Left forelimb (tissue), 1 donor: Measurements from ENCODE around the gene AUTS2.

Experiments
- DNase-seq: peaks from one replicate; pipeline ENCODE4 v3.0.0-alpha.2; 2018; ENCODE audit warnings: low spot score

AUTS2 gene

DNA sequence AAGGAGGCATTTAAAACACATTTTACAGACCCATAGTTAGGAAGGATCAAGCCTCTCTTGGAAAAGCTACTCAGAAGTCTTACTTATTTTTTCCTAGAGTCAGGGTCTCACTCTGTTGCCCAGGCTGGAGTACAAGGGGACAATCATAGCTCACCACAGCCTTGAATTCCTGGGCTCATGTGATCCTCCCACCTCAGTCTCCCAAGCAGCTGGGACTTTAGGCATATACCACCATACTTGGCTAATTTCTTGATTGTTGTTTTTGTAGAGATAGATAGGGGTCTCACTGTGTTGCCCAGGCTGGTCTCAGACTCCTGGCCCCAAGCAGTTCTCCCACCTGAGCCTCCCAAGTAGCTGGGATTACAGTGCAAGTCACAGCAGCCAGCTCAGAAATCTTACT lies 1179.0 kb downstream of the AUTS2 start:
- DNase-seq, result no peak

- no peak for DNase-seq
Measured at GRCh38 chr7:70778585-70778984, 1180.3 kb downstream of the AUTS2 start.

- DNase-seq, result no peak
Measured at GRCh38 chr7:70779321-70779720, 1181.0 kb downstream of the AUTS2 start.

- DNase-seq, result no peak
Measured at GRCh38 chr7:70781922-70782311, 1183.6 kb downstream of the AUTS2 start.

- no peak for DNase-seq
Measured at GRCh38 chr7:70782796-70783195, 1184.5 kb downstream of the AUTS2 start.

- DNase-seq, result no peak
Measured at GRCh38 chr7:70785427-70785826, 1187.2 kb downstream of the AUTS2 start.

DNA sequence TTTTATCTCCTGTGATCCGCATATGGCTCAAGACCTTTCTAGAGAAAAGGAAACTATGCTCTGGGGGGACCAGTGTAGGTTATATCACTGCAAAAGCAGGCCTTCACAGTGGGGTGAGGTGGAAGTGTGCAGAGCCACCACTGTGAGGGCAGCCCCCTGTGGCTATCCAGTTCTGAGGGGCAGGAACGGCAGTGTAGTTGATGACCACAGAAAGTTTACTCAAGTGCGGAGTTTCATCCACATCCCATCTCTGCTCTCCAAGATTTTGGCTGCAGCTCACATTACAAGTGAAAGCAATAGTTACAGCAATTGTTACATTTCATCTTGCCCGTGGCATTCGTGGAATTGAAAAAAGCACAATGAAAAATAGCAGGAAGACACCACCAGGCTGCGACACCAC lies 1187.8 kb downstream of the AUTS2 start:
- no peak for DNase-seq

- DNase-seq, result no peak
Measured at GRCh38 chr7:70787286-70787685, 1189.0 kb downstream of the AUTS2 start.

GRCh38 chr7:70787771-70788170 lies 1189.5 kb downstream of the AUTS2 start:
- DNase-seq, result no peak

- no peak for DNase-seq
Measured at GRCh38 chr7:70788276-70788675, 1190.0 kb downstream of the AUTS2 start.

DNA sequence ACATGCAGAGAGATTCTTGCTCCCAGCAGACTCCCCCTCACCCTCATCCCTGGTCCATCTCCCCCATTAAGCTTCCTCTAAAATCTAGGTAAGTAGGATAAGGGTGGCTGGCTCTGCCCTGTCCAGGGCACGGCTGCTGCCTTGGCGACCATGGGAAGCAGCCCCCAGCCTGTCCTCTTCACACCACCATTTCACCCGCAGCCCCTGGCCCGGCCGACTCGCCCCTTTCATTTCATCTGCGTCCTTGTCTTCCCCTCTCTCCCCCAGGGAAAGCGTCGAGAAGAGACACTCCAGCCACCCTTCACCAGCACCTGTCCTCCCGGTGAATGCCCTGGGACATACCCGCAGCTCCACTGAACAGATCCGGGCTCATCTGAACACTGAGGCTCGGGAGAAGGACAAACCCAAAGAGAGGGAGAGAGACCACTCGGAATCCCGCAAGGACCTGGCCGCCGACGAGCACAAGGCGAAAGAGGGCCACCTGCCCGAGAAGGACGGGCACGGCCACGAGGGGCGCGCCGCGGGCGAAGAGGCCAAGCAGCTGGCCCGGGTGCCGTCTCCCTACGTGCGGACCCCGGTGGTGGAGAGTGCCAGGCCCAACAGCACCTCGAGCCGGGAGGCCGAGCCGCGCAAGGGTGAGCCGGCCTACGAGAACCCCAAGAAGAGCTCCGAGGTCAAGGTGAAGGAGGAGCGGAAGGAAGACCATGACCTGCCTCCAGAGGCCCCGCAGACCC lies 1191.4 kb downstream of the AUTS2 start:
- no peak for DNase-seq

DNA sequence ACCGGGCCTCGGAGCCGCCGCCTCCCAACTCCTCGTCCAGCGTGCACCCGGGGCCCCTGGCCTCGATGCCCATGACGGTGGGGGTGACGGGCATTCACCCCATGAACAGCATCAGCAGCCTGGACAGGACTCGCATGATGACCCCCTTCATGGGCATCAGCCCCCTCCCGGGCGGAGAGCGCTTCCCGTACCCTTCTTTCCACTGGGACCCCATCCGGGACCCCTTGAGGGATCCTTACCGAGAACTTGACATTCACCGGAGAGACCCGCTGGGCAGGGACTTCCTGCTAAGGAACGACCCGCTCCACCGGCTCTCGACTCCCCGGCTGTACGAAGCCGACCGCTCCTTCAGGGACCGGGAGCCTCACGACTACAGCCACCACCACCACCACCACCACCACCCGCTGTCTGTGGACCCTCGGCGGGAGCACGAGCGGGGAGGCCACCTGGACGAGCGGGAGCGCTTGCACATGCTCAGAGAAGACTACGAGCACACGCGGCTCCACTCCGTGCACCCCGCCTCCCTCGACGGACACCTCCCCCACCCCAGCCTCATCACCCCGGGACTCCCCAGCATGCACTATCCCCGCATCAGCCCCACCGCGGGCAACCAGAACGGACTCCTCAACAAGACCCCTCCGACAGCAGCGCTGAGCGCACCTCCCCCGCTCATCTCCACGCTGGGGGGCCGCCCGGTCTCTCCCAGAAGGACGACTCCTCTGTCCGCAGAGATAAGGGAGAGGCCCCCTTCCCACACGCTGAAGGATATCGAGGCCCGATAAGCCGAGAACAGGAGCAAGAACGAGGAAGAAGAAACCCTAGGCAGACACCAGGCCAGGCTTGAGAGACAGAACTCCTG lies 1192.2 kb downstream of the AUTS2 start:
- no peak for DNase-seq

DNA sequence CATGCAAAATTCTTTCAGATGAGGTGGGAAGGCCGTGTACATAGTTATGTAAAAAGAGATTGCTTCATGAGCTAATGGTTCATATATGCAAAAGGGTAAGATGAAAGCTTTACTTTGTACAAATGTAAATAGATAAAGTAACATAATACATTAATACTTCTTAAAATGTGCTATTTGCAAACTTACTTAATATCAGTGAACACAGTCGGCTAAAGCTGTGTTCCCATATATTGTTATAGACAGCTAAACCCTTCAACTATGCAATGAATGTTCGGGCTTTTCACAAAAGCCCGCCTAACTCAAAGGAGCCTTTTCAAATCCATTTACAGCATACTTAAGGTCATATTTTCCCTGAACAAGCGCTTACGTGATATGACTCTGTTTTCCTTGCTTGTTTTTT lies 1193.1 kb downstream of the AUTS2 start:
- no peak for DNase-seq

DNA sequence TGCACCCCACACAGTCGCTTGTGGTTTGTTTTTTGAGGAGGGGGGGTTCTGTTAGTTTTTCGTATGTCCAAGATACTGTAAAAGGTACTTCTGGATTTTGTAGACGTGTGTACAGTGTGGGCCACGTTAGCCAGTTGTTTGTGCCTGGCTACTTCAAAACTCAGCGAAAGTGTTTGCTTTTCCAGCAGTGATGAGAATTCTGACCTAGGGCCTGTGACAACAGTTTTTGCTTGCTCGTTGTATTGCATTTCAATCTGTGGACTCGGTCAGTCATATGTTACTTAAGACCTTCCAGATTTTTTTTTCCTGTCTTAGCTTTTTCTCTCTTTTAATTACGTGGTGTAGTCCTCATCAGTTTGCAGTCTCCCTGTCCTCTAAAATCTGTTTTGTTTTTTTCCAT lies 1194.8 kb downstream of the AUTS2 start:
- no peak for DNase-seq

- DNase-seq, result no peak
Measured at GRCh38 chr7:70793821-70794220, 1195.5 kb downstream of the AUTS2 start.

DNA sequence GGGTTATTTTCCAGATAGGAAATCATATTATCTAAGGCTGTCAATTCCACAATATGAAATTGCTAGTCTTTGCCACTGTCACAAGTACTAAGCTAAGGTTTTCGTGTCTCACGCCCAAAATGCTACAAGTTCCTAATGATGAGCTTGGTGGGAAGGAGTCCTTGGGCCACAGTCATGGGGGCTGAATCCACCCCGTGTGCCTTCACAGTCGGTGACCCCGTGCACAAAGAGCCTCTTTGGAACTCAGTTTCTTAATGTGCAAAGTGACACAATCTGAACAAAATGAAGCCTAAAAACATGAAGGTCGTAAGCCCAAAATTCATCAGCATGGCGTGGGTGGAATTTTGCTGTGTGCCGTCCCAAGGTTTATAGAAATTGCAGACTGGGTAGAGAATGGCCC lies 1196.7 kb downstream of the AUTS2 start:
- no peak for DNase-seq

GRCh38 chr7:70795948-70796347 lies 1197.7 kb downstream of the AUTS2 start:
- no peak for DNase-seq

DNA sequence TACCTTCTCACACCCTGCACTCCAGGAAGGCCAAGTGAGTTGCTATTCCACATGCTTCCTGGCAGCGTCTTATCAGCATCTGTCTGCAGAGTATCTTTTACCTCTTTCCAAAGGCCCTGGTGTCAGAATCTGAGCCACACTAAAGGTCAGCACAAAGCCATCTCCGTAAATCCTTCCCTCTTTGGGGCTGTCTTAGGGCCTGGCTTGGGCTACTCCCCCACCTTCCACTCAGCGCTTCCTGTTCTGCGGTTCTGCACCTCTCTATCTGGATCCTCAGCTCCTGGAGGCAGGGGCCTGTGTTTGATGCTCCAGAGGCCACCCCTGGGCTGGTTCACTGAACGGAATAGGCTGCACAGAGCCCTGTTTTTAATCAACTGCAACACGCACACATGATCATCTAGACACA lies 1198.8 kb downstream of the AUTS2 start:
- no peak for DNase-seq

GRCh38 chr7:70799841-70800405 lies 1201.6 kb downstream of the AUTS2 start:
- no peak for DNase-seq

GRCh38 chr7:70805360-70805759 lies 1207.1 kb downstream of the AUTS2 start:
- no peak for DNase-seq

DNA sequence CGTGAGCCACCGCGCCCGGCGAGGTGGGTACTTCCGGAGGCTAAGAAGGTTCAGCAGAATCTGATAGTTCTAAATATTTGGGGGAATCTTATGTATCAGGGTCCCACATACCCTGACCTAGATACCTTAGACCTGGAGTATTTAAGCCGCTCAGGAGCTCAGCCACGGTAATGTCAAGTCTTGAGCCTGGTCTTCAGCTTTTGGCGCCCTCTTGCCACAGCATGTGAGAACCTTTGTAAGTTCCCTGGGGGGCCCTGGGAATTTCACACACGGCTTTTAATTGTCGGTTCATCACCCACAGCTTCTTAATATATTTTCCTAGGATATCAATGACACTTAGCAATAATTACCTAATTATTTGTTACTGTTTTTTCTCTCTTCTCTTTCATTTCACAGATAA lies 1209.4 kb downstream of the AUTS2 start:
- no peak for DNase-seq

- no peak for DNase-seq
Measured at GRCh38 chr7:70808876-70809275, 1210.6 kb downstream of the AUTS2 start.

GRCh38 chr7:70810558-70811139 lies 1212.4 kb downstream of the AUTS2 start:
- no peak for DNase-seq
